ENCODE data around the gene HTR7.
"Not testable (repeated sequence)": the region's sequence is repeated elsewhere in the genome, so short reads cannot be mapped to it uniquely, and the experiment has no call there.

HTR7 gene

DNA sequence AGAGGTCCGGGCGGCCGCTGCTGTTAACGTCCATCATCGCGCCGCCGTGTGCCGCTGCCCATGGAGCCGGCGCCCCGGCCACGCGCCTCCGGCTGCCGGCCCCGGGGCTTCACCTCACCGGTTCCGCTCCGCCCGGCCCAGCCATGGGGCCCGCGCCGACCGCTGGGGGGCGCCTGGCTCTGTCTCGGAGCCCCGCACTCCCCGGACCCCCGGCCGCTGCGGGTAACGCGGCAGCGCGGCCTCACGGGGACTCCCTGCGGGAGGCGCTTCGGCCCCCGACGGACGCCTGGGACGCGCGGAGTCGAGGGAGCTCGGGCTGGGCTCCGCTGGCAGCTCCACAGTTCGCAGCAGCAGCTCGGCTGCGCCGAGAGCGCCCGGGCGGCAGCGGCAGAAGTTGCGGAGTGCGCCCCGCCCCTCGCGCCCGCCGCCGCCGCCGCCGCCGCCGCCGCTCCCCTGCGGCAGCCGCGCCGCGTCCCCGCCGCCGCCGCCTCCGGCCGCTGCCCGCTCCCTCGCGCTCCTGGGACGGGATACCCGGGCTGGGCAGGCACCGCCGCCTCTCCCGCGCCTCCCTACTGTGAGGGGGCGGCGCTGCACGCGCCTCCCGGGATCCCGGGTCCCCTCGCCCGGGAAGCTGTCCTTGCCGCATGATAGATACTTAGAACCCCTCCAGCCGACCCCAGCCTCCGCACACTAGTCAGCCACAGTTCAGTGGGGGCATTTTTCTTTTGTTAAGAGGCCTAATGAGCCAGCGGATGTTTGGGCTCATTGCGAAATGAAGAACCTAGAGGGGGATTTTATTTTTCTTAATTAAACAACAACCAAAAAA is at the start of gene HTR7:
Gene HTR7, minus strand, starts transcription at position 405 of the 826 bp plus-strand sequence. Its CDS starts 368 bp downstream, at position 37.
- peak; percentile 72 for DNase-seq

DNA sequence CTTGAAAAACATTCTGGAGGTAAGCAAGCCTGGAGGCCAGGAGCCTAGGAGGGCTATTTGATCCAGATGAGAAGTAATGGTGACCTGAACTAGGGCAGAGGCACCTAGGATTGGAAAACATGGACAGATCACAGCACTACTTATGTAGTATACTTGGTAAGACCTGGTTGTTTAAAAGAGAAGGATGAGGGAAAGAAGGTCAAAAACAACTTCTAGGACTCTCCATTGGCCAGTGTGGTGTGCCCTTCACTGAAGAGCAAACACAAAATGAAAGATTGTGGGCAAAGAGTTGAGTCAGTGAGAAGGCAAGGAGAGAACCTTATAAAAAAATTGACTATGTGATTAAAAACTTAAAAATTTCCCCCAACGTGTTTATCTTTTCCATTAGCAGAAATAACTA is 48.8 kb upstream of the HTR7 start:
- DNase-seq: no peak

DNA sequence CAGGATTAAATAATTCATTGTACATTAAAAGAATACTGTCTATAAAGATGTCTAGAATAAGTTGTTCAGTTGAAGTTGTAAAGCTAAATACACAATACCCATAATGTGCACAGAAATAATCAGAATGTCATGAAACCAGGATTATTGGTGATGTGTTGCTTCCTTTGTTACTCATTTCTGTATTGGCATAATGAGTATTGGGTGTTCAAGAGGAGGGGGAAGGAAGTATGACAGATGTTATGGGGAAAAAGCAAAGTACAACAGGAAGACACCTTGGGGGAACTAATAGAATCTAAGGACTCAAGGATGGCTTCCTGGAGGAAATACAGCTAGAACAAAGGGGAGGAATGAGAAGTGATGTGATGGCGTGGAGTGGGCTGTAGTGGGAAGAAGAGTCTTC is 48.1 kb upstream of the HTR7 start:
- no peak for DNase-seq

DNA sequence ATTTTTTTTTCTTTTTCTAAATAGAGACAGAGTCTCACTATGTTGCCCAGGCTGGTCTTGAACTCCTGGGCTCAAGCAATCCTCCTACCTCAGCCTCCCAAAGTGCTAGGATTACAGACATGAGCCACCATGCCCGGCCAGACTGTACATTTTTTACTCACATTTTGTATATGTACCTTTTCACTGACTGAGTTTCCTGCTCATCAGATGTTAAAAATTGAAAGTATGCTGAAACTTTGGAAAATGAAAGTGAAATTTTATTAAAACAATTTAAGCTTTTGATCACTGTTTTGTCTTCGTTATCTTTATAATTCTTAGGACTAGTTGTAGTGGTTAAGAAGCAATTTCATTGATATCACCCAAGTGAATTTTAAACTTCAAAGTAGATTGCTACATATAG is 39.1 kb upstream of the HTR7 start:
- DNase-seq: not testable (repeated sequence)

GRCh38 chr10:90893190-90893589 is 35.4 kb upstream of the HTR7 start:
- no peak for DNase-seq

- DNase-seq: no peak
Measured at GRCh38 chr10:90890347-90890746, 32.5 kb upstream of the HTR7 start.

DNA sequence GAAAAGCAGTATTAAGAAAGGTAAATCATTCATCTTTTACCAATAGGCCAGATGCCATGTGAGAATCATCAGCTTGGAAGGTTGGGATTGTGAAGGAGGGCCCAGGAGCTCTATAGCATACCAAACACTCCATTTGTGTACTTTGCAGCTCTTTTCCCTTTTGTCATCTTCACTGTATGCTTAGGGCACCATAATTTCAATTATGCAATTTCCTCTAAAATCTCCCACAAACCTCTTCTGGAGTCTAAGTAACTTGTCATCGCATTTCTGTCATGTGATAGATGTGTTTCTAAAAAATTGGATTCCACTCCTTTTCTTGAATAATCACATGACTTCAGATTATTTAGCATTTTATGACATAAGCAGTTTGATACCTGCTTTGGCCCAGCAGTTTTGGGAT is 31.8 kb upstream of the HTR7 start:
- no peak for DNase-seq

DNA sequence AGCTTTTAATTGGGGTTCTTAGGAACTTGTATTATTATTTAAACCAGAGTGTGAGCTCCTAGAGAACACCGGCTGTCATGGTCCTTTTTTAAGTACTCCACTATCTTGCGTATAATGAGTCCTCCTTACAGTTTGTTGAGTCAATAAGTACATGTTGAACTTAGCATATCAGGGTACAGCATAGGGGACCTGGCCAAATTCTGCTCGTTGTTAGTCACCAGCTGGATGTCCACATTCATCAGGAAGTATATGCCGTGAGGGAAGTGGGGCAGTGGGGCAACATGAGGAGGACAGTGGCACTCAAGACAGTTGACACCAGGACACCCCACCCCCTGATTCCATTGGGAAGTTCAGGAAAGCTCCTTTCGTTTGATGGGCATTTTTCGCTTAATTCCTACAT is 30.5 kb upstream of the HTR7 start:
- no peak for DNase-seq

DNA sequence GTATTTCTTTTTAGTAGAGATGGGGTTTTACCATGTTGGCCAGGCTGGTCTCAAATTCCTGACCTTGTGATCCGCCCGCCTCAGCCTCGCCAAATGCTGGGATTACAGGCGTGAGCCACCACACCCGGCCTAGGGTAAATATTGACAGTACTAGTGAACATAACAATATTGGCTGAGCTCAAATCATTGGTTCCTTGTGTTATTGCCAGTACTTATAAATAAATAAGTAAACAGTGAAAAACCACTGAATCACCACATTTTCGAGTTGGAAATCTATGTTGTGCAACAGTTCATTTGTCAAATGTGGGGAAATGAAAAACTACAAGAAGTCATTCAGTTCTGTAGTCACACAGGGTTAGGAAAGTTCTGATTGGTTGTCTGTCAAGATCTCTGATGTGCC is 29.7 kb upstream of the HTR7 start:
- no peak for DNase-seq

- DNase-seq: no peak
Measured at GRCh38 chr10:90885176-90885575, 27.3 kb upstream of the HTR7 start.

DNA sequence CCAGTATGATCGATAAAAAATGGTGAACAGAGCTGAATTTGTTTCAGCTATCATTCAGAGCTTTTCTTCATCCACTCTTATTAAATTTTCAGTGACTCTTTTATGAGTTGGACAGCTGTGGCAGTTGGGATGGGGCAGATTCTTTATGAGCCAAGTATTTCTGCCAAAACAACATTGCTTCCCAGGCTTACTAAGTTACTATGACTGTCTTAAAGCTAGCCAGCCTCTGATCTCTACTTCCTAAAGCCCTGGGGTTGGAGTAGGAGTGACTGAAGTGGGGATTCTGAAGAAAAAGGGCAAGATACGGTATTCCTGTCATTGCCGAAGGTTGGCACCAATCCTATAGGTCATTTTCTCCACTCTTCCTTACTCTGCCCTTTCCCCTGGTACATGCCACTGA is 26.6 kb upstream of the HTR7 start:
- DNase-seq: no peak

GRCh38 chr10:90880059-90880719 is 22.4 kb upstream of the HTR7 start:
- not testable (repeated sequence) for DNase-seq

- no peak for DNase-seq
Measured at GRCh38 chr10:90879062-90879461, 21.2 kb upstream of the HTR7 start.

DNA sequence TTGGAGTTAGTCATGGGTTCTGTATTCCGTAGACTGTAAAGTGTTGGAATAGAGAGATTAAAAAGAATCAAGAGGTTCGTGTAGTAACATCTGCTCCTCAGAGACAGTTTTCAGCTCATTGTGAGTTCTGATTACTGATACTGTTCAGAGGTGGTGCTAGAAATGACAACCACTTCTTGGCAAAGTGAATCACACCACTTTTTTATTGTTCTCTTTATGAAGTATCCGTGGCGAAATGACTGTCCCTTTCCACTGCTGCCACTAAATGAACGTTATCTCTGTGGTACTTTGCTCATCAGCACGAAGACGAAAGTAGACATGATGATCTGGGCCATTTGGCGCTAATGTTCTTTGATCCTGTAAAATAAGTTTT is 14.8 kb upstream of the HTR7 start:
- DNase-seq: no peak

- DNase-seq: peak; percentile 79
Measured at GRCh38 chr10:90871766-90872647, 14.2 kb upstream of the HTR7 start, which contains the start of gene RPP30. Gene RPP30 (plus strand): TSS chr10:90871974. CDS start chr10:90871987, 13 bp downstream.

DNA sequence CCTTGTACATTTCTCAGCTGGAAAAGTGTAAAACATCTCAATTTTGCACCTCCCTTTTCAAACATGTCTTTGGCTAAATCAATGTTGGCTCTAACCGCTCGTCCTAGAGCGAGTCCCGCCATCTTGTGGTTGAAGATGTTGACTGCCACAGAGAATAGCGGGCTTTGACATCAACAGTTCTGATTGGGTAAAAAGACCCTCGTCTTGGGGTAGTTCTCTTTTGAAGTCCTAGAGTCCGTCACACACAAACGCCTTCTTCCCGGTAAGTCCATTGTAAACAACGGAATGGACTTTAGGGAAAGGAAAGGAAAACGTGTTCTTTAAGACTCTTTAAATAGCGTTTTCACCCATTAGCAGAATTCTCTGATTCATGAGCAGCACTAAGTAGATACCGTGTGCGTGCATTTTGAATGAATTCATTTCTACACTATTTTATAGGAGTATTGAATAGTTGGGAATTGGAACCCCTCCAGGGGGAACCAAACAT is 13.5 kb upstream of the HTR7 start:
- DNase-seq: peak; percentile 50

DNA sequence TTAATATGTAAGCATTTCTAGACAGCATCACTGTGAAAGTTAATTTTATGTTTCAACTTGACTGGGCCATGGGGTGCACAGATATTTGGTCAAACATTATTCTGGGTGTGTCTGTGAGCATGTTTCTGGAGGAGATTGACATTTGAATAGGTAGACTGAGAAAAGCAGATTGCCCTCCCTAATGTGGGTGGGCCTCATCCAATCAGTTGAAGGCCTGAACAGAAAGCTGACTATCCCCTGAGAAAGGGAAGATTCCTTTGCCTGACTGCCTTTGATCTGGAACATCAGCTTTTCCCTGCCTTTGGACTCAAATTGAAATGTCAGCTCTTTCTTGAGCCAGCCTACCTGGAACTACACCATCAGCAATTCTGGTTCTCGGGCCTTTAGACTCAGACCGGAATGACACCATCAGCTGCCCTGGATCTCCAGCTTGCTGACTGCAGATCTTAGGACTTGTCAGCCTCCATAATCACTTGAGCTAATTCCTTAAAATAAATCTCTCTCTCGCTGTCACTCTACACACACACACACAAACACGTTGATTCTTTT is 8.3 kb upstream of the HTR7 start:
- no peak for DNase-seq

DNA sequence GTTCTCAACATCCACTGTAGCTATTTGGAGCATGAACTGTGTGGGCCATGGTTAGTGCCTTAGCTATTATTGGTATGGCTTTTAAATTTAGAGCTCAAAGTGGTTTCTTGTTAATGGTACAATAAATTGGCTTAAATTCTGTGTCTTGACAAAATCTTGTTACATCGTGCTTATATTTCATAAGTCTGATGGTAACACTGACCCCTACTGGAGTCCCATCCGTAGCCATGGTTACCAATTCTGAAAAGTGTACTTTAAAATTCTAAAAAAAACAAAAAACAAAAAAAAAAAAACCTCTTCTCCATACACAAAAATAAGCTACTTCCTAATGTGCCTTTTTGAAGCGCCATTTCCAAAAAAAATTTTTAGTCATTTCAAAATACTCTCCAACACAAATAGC is 7.6 kb upstream of the HTR7 start:
- DNase-seq: no peak

DNA sequence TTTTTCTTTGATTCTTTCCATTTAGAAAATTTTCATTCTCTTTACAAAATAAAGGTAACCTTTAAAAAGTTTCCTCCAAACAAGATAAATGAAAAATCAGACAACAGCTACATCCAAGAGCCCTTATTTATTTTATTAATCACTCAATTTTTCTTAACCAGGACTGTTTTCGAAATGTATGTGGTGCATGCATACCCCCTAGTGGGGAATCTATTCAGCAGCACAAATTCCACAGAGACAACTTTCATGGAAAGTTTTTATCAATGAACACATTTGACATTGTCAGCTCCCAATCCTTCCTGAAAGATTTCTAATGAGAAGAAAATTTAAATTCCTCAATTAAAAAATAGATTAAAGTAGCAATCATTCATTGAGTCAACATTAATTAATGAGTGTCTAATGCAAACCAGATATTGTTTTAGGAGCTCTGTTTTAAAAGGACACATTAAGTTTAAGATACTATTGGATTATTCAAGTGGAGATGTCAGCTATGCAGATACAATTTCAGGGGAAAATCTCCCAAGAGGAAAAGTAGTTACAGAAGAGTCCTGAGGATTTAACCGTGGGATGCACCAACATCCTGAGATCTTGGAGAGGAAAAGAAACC is 5.2 kb upstream of the HTR7 start:
- peak; percentile 11 for DNase-seq

GRCh38 chr10:90860790-90861189 is 3.0 kb upstream of the HTR7 start:
- no peak for DNase-seq

GRCh38 chr10:90859321-90859751 is 1.5 kb upstream of the HTR7 start:
- DNase-seq: no peak

GRCh38 chr10:90858461-90858968 is 676 bp upstream of the HTR7 start:
- no peak for DNase-seq
